ENCODE measurements around the gene LTK. TPM values are rescaled to one million over a fixed set of nuclear protein-coding genes. Genes with fewer than 3 reads are reported as not detected.

LTK gene
- total RNA-seq, 2 donors from 2014 or later: 0.44 to 0.57 TPM

GRCh38 chr15:41501931-41502794 lies 11.5 kb downstream of the LTK start:
- Mint-ChIP-seq H3K4me3 (peak overlapping the region; percentile 42), H3K4me1 (peaks cover 5% of the 10 kb centered on the region), H3K27me3 (ENCODE audit: insufficient read depth) (peaks cover 100% of the 10 kb centered on the region), H3K27ac (no peak overlapping the region), H3K36me3 (ENCODE audit: low read depth) (no peaks in the 10 kb centered on the region), H3K9me3 (no peaks in the 10 kb centered on the region)
- Histone ChIP-seq H3K36me3 (ENCODE audit: control insufficient read depth, insufficient read depth, low read length) (no peaks in the 10 kb centered on the region), H3K4me1 (ENCODE audit: control insufficient read depth, insufficient read depth, low read length) (peaks cover 4% of the 10 kb centered on the region), H3K27ac (ENCODE audit: low read depth, low read length) (no peak overlapping the region), H3K27me3 (ENCODE audit: control insufficient read depth, insufficient read depth, low read length, poor library complexity, severe bottlenecking) (peaks cover 96% of the 10 kb centered on the region), H3K4me3 (ENCODE audit: low read length) (peak overlapping the region; percentile 40), H3K9ac (ENCODE audit: extremely low read depth, low read length, poor library complexity, severe bottlenecking) (no peak overlapping the region), H3K9me3 (ENCODE audit: control insufficient read depth, low read length) (no peaks in the 10 kb centered on the region)
- WGBS, 2 experiments (ENCODE audit: insufficient coverage in 1 of 2, insufficient read length in 1 of 2): 3 to 8% methylated on average over 30 to 64 of the region's 64 CpGs
- peak; percentile 79 for DNase-seq
- TF ChIP-seq CTCF (conservative IDR thresholded peaks at IDR 0.05): no peak

GRCh38 chr15:41501191-41501917 lies 12.3 kb downstream of the LTK start:
- no peak for TF ChIP-seq CTCF (conservative IDR thresholded peaks at IDR 0.05)
- Mint-ChIP-seq H3K9me3 (no peaks in the 10 kb centered on the region), H3K27me3 (ENCODE audit: insufficient read depth) (peaks cover 100% of the 10 kb centered on the region), H3K4me3 (peak overlapping the region; percentile 42), H3K27ac (no peak overlapping the region), H3K36me3 (ENCODE audit: low read depth) (no peaks in the 10 kb centered on the region), H3K4me1 (peaks cover 6% of the 10 kb centered on the region)
- 0 to 6% methylated on average over 21 to 56 of the region's 56 CpGs for WGBS, 2 experiments (ENCODE audit: insufficient coverage in 1 of 2, insufficient read length in 1 of 2)
- Histone ChIP-seq H3K4me1 (ENCODE audit: control insufficient read depth, insufficient read depth, low read length) (peaks cover 4% of the 10 kb centered on the region), H3K27ac (ENCODE audit: low read depth, low read length) (no peak overlapping the region), H3K9ac (ENCODE audit: extremely low read depth, low read length, poor library complexity, severe bottlenecking) (no peak overlapping the region), H3K36me3 (ENCODE audit: control insufficient read depth, insufficient read depth, low read length) (no peaks in the 10 kb centered on the region), H3K4me3 (ENCODE audit: low read length) (peak overlapping the region; percentile 45), H3K9me3 (ENCODE audit: control insufficient read depth, low read length) (no peaks in the 10 kb centered on the region), H3K27me3 (ENCODE audit: control insufficient read depth, insufficient read depth, low read length, poor library complexity, severe bottlenecking) (peaks cover 99% of the 10 kb centered on the region)
- peak; percentile 81 for DNase-seq

GRCh38 chr15:41499109-41499851 lies 14.3 kb downstream of the LTK start:
- 81 to 94% methylated on average over 2 to 6 of the region's 6 CpGs for WGBS, 2 experiments (ENCODE audit: insufficient coverage in 1 of 2, insufficient read length in 1 of 2)
- Mint-ChIP-seq H3K4me3 (no peak overlapping the region), H3K36me3 (ENCODE audit: low read depth) (no peaks in the 10 kb centered on the region), H3K9me3 (no peaks in the 10 kb centered on the region), H3K4me1 (peaks cover 8% of the 10 kb centered on the region), H3K27me3 (ENCODE audit: insufficient read depth) (peaks cover 98% of the 10 kb centered on the region), H3K27ac (no peak overlapping the region)
- Histone ChIP-seq H3K27ac (ENCODE audit: low read depth, low read length) (no peak overlapping the region), H3K4me1 (ENCODE audit: control insufficient read depth, insufficient read depth, low read length) (peaks cover 13% of the 10 kb centered on the region), H3K36me3 (ENCODE audit: control insufficient read depth, insufficient read depth, low read length) (no peaks in the 10 kb centered on the region), H3K9ac (ENCODE audit: extremely low read depth, low read length, poor library complexity, severe bottlenecking) (no peak overlapping the region), H3K9me3 (ENCODE audit: control insufficient read depth, low read length) (no peaks in the 10 kb centered on the region), H3K27me3 (ENCODE audit: control insufficient read depth, insufficient read depth, low read length, poor library complexity, severe bottlenecking) (peaks cover 100% of the 10 kb centered on the region), H3K4me3 (ENCODE audit: low read length) (no peak overlapping the region)
- TF ChIP-seq CTCF (conservative IDR thresholded peaks at IDR 0.05): no peak
- no peak for DNase-seq
